Sigmoid colon (tissue), 7 donors: ENCODE results near the gene CHODL. TPM values are rescaled to one million over a fixed set of nuclear protein-coding genes. Genes with fewer than 3 reads are reported as not detected.

Experiments
- DNase-seq: peaks from one replicate; pipeline ENCODE4 v3.0.0-alpha.2; 2019
- H3K27ac ChIP-seq, 4 donors: fragments of 200-600 bp; sonication (generic); one replicate each; pipeline ENCODE4 v1.5.1; 2016 to 2019; ENCODE audit warnings: mild to moderate bottlenecking in 1 of 4
- H3K27me3 ChIP-seq, 3 donors: fragments of 200-600 bp; sonication (generic); one replicate each; pipeline ENCODE4 v1.5.1; 2019; ENCODE audit warnings: mild to moderate bottlenecking in 1 of 3
- H3K36me3 ChIP-seq, 4 donors: fragments of 200-600 bp; sonication (generic); one replicate each; pipeline ENCODE4 v1.5.1; 2016 to 2019
- H3K4me1 ChIP-seq, 4 donors: fragments of 200-600 bp; sonication (generic); one replicate each; pipeline ENCODE4 v1.5.1; 2017 to 2019
- H3K4me3 ChIP-seq, 4 donors: fragments of 200-600 bp; sonication (generic); one replicate each; pipeline ENCODE4 v1.5.1; 2017 to 2019; ENCODE audit warnings: mild to moderate bottlenecking in 2 of 4, moderate library complexity in 1 of 4
- H3K9me3 ChIP-seq, 4 donors: fragments of 200-600 bp in 3 of 4; sonication (generic) in 3 of 4; one replicate each; pipeline versions ENCODE4 v1.5.1 to v1.6.1; 2013 to 2019
- CTCF ChIP-seq, 4 experiments: fragments of 450-650 bp in 3 of 4; fragments of 200-600 bp in 1 of 4; IDR thresholded peaks; one replicate each; pipeline ENCODE4 v1.5.1; 2016 to 2019; ENCODE audit warnings: antibody characterized with exemption in 4 of 4, mild to moderate bottlenecking in 3 of 4, moderate library complexity in 2 of 4
- EP300 ChIP-seq, 4 donors: sonication (generic); formaldehyde crosslinking; IDR thresholded peaks; one replicate each; pipeline ENCODE4 v1.6.1; 2017; ENCODE audit warnings: antibody characterized with exemption in 4 of 4
- POLR2A ChIP-seq, 2 donors: fragments of 450-650 bp; IDR thresholded peaks; one replicate each; pipeline ENCODE4 v1.6.1; 2016; ENCODE audit warnings: antibody characterized with exemption in 2 of 2, mild to moderate bottlenecking in 2 of 2, moderate library complexity in 2 of 2
- POLR2AphosphoS5 ChIP-seq, 4 donors: sonication (generic); formaldehyde crosslinking; IDR thresholded peaks; one replicate each; pipeline ENCODE4 v1.6.1; 2017; ENCODE audit warnings: antibody characterized with exemption in 4 of 4
- WGBS, 2 donors: extraction: QIAGEN DNeasy Blood & Tissue Kit; methylation state at CpG; one replicate each; pipeline ENCODE4 v1.1.7; 2013; 5-methylcytosine and 5-hydroxymethylcytosine counted together
- intact Hi-C: fragments of 100-400 bp; cut with DNase I; formaldehyde crosslinking; loops from one replicate; pipeline ENCODE4 v1.15.1; 2023
- polyA plus RNA-seq, 3 donors: library from polyadenylated mRNA; stranded (reverse); fragments of 200-250 nt; gene quantifications; one replicate each; pipeline ENCODE4 v1.2.3, GENCODE V29; 2013
- total RNA-seq, 4 donors: library from RNA; depleted of rRNA; stranded (reverse); fragments of >200 nt; gene quantifications; one replicate each; pipeline ENCODE4 v1.1.0, GENCODE V29; 2016
- donor health status: healthy with polysubstance abuse.
- donor health status: Bipolar disorder and iron deficiency.
- donor health status: healthy.

The CHODL gene
- total and polyA plus RNA-seq, 7 donors: 0.46 to 8.2 (median 2.9) TPM; not detected in 1

- H3K36me3 ChIP-seq: no peaks in the 10 kb centered on the region
- peaks cover 0 to 20% (median 15%) of the 10 kb centered on the region in 4 donors for H3K4me1 ChIP-seq
- WGBS, 2 donors: 61 to 83% methylated on average over 1 of the region's 1 CpG
- intact Hi-C loops: no loop called here
- no peak for DNase-seq
- H3K27me3 ChIP-seq: peaks cover 0 to 21% (median 7%) of the 10 kb centered on the region in 3 donors
- no peaks in the 10 kb centered on the region for H3K9me3 ChIP-seq
- no peak overlapping the region for H3K27ac ChIP-seq
- no peak overlapping the region for H3K4me3 ChIP-seq
- TF ChIP-seq CTCF (IDR thresholded peaks at IDR 0.05) (no peak), EP300 (IDR thresholded peaks at IDR 0.05) (no peak), POLR2AphosphoS5 (IDR thresholded peaks at IDR 0.05) (no peak), POLR2A (IDR thresholded peaks at IDR 0.05) (no peak)
Measured at GRCh38 chr21:18248171-18248570, 3.5 kb downstream of the CHODL start.

DNA sequence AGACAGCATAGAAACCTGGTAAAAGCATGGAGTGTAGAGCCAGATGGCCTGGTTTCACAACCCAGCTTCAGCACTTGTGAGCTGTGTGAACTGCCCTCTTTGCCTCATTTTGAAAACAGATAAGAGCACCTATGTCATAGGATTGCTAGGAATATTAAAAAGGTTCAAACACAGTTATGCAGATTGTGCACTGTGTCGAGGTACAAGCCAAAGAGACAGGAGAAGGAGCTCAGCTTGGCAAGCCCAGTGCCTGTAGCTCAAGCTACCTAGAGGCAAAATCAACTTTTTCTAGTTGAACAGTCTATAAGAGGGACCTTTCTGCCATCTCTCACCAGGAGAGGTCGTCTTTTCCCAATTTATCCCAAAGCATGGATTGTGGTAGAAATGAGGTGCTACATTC is 5.0 kb downstream of the CHODL start:
- intact Hi-C loops: no loop called here
- TF ChIP-seq EP300 (IDR thresholded peaks at IDR 0.05): no peak
- no peak for TF ChIP-seq POLR2A (IDR thresholded peaks at IDR 0.05)
- TF ChIP-seq POLR2AphosphoS5 (IDR thresholded peaks at IDR 0.05): no peak
- no peak for TF ChIP-seq CTCF (IDR thresholded peaks at IDR 0.05)
- no peak overlapping the region for H3K27ac ChIP-seq
- no peak overlapping the region for H3K4me3 ChIP-seq
- H3K4me1 ChIP-seq: peaks cover 0 to 11% (median 9%) of the 10 kb centered on the region in 4 donors
- no peak for DNase-seq
- H3K27me3 ChIP-seq: peaks cover 0 to 6% (median 0%) of the 10 kb centered on the region in 3 donors
- no peaks in the 10 kb centered on the region for H3K36me3 ChIP-seq
- no peaks in the 10 kb centered on the region for H3K9me3 ChIP-seq
- 41 to 61% methylated on average over 2 of the region's 2 CpGs for WGBS, 2 donors

DNA sequence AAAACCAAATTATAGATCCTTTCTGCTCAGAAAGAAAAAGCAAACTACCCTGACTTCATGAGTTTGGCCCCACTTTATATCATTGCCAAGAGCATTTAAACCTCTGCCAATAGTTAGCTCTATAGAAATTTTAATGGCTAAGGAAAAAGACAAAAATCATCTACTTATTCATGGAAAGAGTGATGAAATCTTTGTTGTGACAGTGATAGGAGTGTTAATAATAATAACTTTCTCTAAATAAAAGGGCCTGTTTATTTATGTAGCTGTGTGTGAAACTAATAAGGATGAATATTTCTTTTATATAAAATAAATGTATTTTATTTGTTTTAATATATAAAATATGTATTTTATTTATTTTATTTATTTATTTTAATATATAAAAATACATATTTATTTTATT is 6.4 kb downstream of the CHODL start:
- no peak for DNase-seq
- H3K27ac ChIP-seq: no peak overlapping the region
- intact Hi-C loops: no loop called here

GRCh38 chr21:18252256-18252655 is 7.6 kb downstream of the CHODL start:
- Histone ChIP-seq H3K4me1 (peaks cover 0 to 4% (median 0%) of the 10 kb centered on the region in 4 donors), H3K36me3 (no peaks in the 10 kb centered on the region), H3K27me3 (no peaks in the 10 kb centered on the region), H3K4me3 (no peak overlapping the region), H3K9me3 (no peaks in the 10 kb centered on the region), H3K27ac (no peak overlapping the region)
- TF ChIP-seq EP300 (IDR thresholded peaks at IDR 0.05): no peak
- TF ChIP-seq POLR2AphosphoS5 (IDR thresholded peaks at IDR 0.05): no peak
- no peak for TF ChIP-seq POLR2A (IDR thresholded peaks at IDR 0.05)
- intact Hi-C loops: no loop called here
- WGBS, 2 donors: 7 to 62% methylated on average over 4 of the region's 4 CpGs
- no peak for DNase-seq

More for the DNA sequence above, 6.4 kb downstream of the CHODL start:
- H3K27me3 ChIP-seq: no peaks in the 10 kb centered on the region
- no peak for TF ChIP-seq POLR2A (IDR thresholded peaks at IDR 0.05)
- TF ChIP-seq CTCF (IDR thresholded peaks at IDR 0.05): no peak
- no peak for TF ChIP-seq EP300 (IDR thresholded peaks at IDR 0.05)
- no peak for TF ChIP-seq POLR2AphosphoS5 (IDR thresholded peaks at IDR 0.05)
- peaks cover 0 to 4% (median 0%) of the 10 kb centered on the region in 4 donors for H3K4me1 ChIP-seq
- no peaks in the 10 kb centered on the region for H3K9me3 ChIP-seq
- no peak overlapping the region for H3K4me3 ChIP-seq
- no peaks in the 10 kb centered on the region for H3K36me3 ChIP-seq

DNA sequence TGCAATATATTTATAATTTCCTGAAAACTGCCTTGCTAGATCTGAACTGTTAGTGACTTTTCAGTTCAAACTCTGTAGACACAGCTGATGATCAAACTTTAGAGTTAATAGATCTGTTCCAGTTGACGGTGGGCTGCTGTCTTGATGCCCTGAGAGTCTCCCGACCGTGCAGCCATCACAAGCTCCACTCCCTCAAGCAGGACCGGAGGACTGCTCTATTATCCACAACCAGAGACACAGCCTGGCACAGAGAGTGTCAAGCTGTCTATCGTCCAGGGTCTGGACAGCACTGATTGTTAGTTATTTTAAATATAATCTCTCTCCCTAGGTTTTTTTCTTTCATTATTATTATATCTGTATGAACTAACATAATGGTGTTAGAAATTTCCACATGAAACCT is 8.0 kb downstream of the CHODL start:
- peaks cover 0 to 4% (median 0%) of the 10 kb centered on the region in 4 donors for H3K4me1 ChIP-seq
- no peaks in the 10 kb centered on the region for H3K36me3 ChIP-seq
- no peak for DNase-seq
- TF ChIP-seq POLR2A (IDR thresholded peaks at IDR 0.05): no peak
- no peak overlapping the region for H3K4me3 ChIP-seq
- WGBS, 2 donors: 32 to 59% methylated on average over 5 of the region's 5 CpGs
- intact Hi-C loops: no loop called here
- no peak overlapping the region for H3K27ac ChIP-seq
- H3K9me3 ChIP-seq: no peaks in the 10 kb centered on the region
- no peaks in the 10 kb centered on the region for H3K27me3 ChIP-seq

DNA sequence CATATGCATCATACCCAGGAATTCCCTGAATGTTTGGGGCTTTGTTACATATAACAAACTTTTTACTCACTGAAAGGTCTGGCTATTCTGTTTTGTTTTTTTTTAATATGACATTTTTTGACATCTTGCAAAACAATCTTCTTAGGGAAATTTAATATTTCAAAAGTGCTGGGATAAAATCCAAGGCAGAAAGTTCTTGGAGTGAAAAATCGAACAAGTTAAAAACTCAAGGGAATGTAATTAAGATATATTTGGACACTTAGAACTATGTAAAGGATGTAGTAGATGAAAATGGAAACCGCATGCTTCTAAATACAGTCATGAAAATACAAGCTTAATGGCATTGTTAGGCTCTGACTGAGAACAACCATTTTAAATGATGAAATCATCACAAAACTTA is 8.6 kb downstream of the CHODL start:
- H3K27ac ChIP-seq: no peak overlapping the region
- no peaks in the 10 kb centered on the region for H3K36me3 ChIP-seq
- H3K4me3 ChIP-seq: no peak overlapping the region
- 72 to 84% methylated on average over 2 of the region's 2 CpGs for WGBS, 2 donors
- no peak for TF ChIP-seq POLR2A (IDR thresholded peaks at IDR 0.05)
- no peak for TF ChIP-seq POLR2AphosphoS5 (IDR thresholded peaks at IDR 0.05)
- TF ChIP-seq CTCF (IDR thresholded peaks at IDR 0.05): no peak
- TF ChIP-seq EP300 (IDR thresholded peaks at IDR 0.05): no peak
- H3K9me3 ChIP-seq: no peaks in the 10 kb centered on the region
- DNase-seq: no peak
- intact Hi-C loops: no loop called here
- H3K27me3 ChIP-seq: no peaks in the 10 kb centered on the region
- H3K4me1 ChIP-seq: peaks cover 0 to 4% (median 0%) of the 10 kb centered on the region in 4 donors
